MM.1S (cell line): ENCODE results near the gene ZFP36L1.

Source experiments
- DNase-seq: peaks from one replicate; pipeline ENCODE4 v3.0.0-alpha.2; 2015
- H2AFZ ChIP-seq: fragments of 300-600 bp; sonication (generic); 2 replicates; pipeline ENCODE4 v1.6.0; 2016; ENCODE audit warnings: antibody characterized with exemption, low read length
- H3F3A ChIP-seq: fragments of 300-600 bp; sonication (generic); 2 replicates; pipeline ENCODE4 v1.6.1; 2016; ENCODE audit warnings: mild to moderate bottlenecking, antibody characterized with exemption, low read length, moderate library complexity, mixed read lengths; ENCODE audit not compliant: insufficient read depth
- H3K27ac ChIP-seq: fragments of 300-600 bp; sonication (generic); 2 replicates; pipeline ENCODE4 v1.5.1; 2016; ENCODE audit warnings: mild to moderate bottlenecking, low read length
- H3K27me3 ChIP-seq: fragments of 300-600 bp; sonication (generic); replicated peaks from 2 replicates; pipeline ENCODE4 v1.6.0; 2016; ENCODE audit warnings: low read length; ENCODE audit not compliant: insufficient read depth
- H3K36me3 ChIP-seq: fragments of 300-600 bp; sonication (generic); replicated peaks from 2 replicates; pipeline ENCODE4 v1.6.1; 2016; ENCODE audit warnings: mild to moderate bottlenecking, low read length, mixed read lengths; ENCODE audit not compliant: insufficient read depth
- H3K4me1 ChIP-seq: fragments of 300-600 bp; sonication (generic); 2 replicates; pipeline ENCODE4 v1.6.1; 2016; ENCODE audit warnings: low read length, mixed read lengths
- H3K4me2 ChIP-seq: fragments of 300-600 bp; sonication (generic); 2 replicates; pipeline ENCODE4 v1.6.0; 2016; ENCODE audit warnings: low read depth, low read length
- H3K4me3 ChIP-seq: fragments of 300-600 bp; sonication (generic); 2 replicates; pipeline ENCODE4 v1.5.1; 2016; ENCODE audit warnings: low read length, mixed read lengths
- H3K79me2 ChIP-seq: fragments of 300-600 bp; sonication (generic); 2 replicates; pipeline ENCODE4 v1.6.1; 2016; ENCODE audit warnings: mixed run types, low read length, mixed read lengths
- H3K9ac ChIP-seq: fragments of 300-600 bp; sonication (generic); 2 replicates; pipeline ENCODE4 v1.6.1; 2016; ENCODE audit warnings: low read length, mixed read lengths
- H3K9me2 ChIP-seq: fragments of 300-600 bp; sonication (generic); replicated peaks from 2 replicates; pipeline ENCODE4 v1.6.1; 2016; ENCODE audit warnings: mild to moderate bottlenecking, low read length, mixed read lengths; ENCODE audit not compliant: insufficient read depth
- H3K9me3 ChIP-seq: fragments of 300-600 bp; sonication (generic); replicated peaks from 2 replicates; pipeline ENCODE4 v1.6.1; 2016; ENCODE audit warnings: mild to moderate bottlenecking, low read length, mixed read lengths; ENCODE audit not compliant: insufficient read depth
- H4K20me1 ChIP-seq: fragments of 300-600 bp; sonication (generic); 2 replicates; pipeline ENCODE4 v1.6.1; 2016; ENCODE audit warnings: mild to moderate bottlenecking, low read length, moderate library complexity, mixed read lengths; ENCODE audit not compliant: insufficient read depth
- CTCF ChIP-seq: fragments of 300-600 bp; sonication (generic); IDR thresholded peaks from 2 replicates; pipeline ENCODE4 v1.5.1; 2016; ENCODE audit warnings: antibody characterized with exemption, low read length, mixed read lengths
- EZH2 ChIP-seq: fragments of 300-600 bp; sonication (generic); optimal IDR thresholded peaks from 2 replicates; pipeline ENCODE3; 2017; ENCODE audit warnings: low read depth, mild to moderate bottlenecking, antibody characterized with exemption, low read length, mixed read lengths
- EZH2phosphoT487 ChIP-seq: fragments of 300-600 bp; sonication (generic); IDR thresholded peaks from 2 replicates; pipeline ENCODE4 v1.6.1; 2018; ENCODE audit warnings: antibody characterized with exemption, low read length

Gene ZFP36L1

GRCh38 chr14:68761391-68761790 is 31.5 kb downstream of the ZFP36L1 start:
- H3K9me3 ChIP-seq: no peaks in the 10 kb centered on the region
- H3K79me2 ChIP-seq: no peaks in the 10 kb centered on the region
- H3F3A ChIP-seq: no peaks in the 10 kb centered on the region
- no peaks in the 10 kb centered on the region for H3K9me2 ChIP-seq
- TF ChIP-seq EZH2 (no peak), CTCF (no peak), EZH2phosphoT487 (no peak)
- no peak overlapping the region for H3K27ac ChIP-seq
- no peaks in the 10 kb centered on the region for H4K20me1 ChIP-seq
- no peak overlapping the region for H3K4me2 ChIP-seq
- H3K9ac ChIP-seq: no peak overlapping the region
- no peaks in the 10 kb centered on the region for H3K27me3 ChIP-seq
- H3K4me1 ChIP-seq: no peaks in the 10 kb centered on the region
- H3K36me3 ChIP-seq: no peaks in the 10 kb centered on the region
- H3K4me3 ChIP-seq: no peak overlapping the region
- no peak for DNase-seq
- no peak overlapping the region for H2AFZ ChIP-seq

DNA sequence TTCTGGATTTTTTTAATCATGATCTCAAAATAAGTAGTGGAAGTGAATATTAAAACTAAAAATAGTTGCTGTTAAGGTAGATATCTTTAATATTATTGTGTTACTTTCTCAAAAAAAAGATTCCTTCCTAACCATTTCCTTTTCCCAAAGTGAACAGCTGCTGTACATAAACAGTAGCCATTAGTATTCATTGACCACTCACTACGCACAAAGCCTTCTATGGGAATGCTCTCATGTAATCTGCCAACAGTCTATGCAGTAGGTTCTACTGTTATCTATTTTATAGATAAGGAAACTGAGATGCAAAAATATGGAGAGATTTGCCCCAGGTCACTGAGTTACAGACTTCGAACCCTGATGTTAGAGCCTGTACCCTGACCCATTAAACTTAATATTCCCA is 32.1 kb downstream of the ZFP36L1 start:
- Histone ChIP-seq H3K9ac (no peak overlapping the region), H3K27me3 (no peaks in the 10 kb centered on the region), H4K20me1 (no peaks in the 10 kb centered on the region), H3K79me2 (no peaks in the 10 kb centered on the region), H3K27ac (no peak overlapping the region), H3K4me1 (no peaks in the 10 kb centered on the region), H2AFZ (no peak overlapping the region), H3K4me2 (no peak overlapping the region), H3K4me3 (no peak overlapping the region), H3K9me3 (no peaks in the 10 kb centered on the region), H3F3A (no peaks in the 10 kb centered on the region), H3K9me2 (no peaks in the 10 kb centered on the region), H3K36me3 (no peaks in the 10 kb centered on the region)
- DNase-seq: no peak
- no peak for TF ChIP-seq CTCF
- no peak for TF ChIP-seq EZH2phosphoT487
- no peak for TF ChIP-seq EZH2

DNA sequence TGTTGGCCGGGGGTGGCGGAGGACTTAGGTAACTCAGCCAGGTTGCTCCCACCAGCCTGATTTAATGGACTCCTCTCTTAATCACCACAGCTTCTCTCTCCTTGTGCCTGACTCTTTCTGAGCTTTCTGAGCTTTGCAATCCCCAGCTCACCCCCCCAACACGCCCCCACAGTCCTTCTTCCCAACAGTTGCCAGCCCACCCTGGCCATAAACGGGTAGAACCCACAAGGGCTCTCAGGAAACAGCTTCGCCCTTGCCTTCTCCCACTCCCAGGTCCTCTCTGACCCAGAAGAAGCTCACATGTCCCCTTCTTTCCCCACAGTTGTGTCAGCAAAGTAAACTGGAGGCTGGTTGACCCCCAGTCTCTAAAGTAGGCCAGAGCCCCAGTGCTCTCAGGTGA is 32.9 kb downstream of the ZFP36L1 start:
- no peak overlapping the region for H3K4me2 ChIP-seq
- no peaks in the 10 kb centered on the region for H3K4me1 ChIP-seq
- H3K27me3 ChIP-seq: no peaks in the 10 kb centered on the region
- no peaks in the 10 kb centered on the region for H3F3A ChIP-seq
- no peaks in the 10 kb centered on the region for H3K79me2 ChIP-seq
- no peaks in the 10 kb centered on the region for H3K9me3 ChIP-seq
- H3K27ac ChIP-seq: no peak overlapping the region
- DNase-seq: no peak
- no peaks in the 10 kb centered on the region for H4K20me1 ChIP-seq
- H3K4me3 ChIP-seq: no peak overlapping the region
- no peak for TF ChIP-seq EZH2phosphoT487
- no peak for TF ChIP-seq CTCF
- TF ChIP-seq EZH2: no peak
- H2AFZ ChIP-seq: no peak overlapping the region
- H3K9me2 ChIP-seq: no peaks in the 10 kb centered on the region
- H3K36me3 ChIP-seq: no peaks in the 10 kb centered on the region
- no peak overlapping the region for H3K9ac ChIP-seq
